Ovary (tissue), 9 donors: ENCODE measurements around the gene SORL1. TPM values are rescaled to one million over a fixed set of nuclear protein-coding genes. Genes with fewer than 3 reads are reported as not detected.

Experiments
- DNase-seq, 5 donors: peaks; one replicate each; pipeline ENCODE4 v3.0.0-alpha.2; 2019 to 2020
- H3K27ac ChIP-seq, 2 donors: fragments of 200-600 bp; one replicate each; pipeline versions ENCODE4 v1.5.1 to v1.8.0; 2019 to 2022
- H3K27me3 ChIP-seq: fragments of 200-600 bp; one replicate; pipeline ENCODE4 v1.8.0; 2022
- H3K36me3 ChIP-seq: fragments of 200-600 bp; sonication (generic); one replicate; pipeline ENCODE4 v1.5.1; 2019
- H3K4me1 ChIP-seq: one replicate; pipeline ENCODE4 v1.8.1; 2013; ENCODE audit warnings: mild to moderate bottlenecking, moderate library complexity; ENCODE audit not compliant: insufficient read depth
- H3K4me3 ChIP-seq: fragments of 200-600 bp; sonication (generic); one replicate; pipeline ENCODE4 v1.5.1; 2017
- H3K9me3 ChIP-seq, 2 donors: fragments of 200-600 bp in 1 of 2; sonication (generic) in 1 of 2; one replicate each; pipeline versions ENCODE4 v1.5.1 to v1.8.1; 2013 to 2019; ENCODE audit warnings: mild to moderate bottlenecking in 1 of 2, moderate library complexity in 1 of 2
- CTCF ChIP-seq, 3 donors: fragments of 450-650 bp in 2 of 3; fragments of 200-600 bp in 1 of 3; IDR thresholded peaks; one replicate each; pipeline versions ENCODE4 v1.5.1 to v1.8.0; 2016 to 2022; ENCODE audit warnings: antibody characterized with exemption in 3 of 3, mild to moderate bottlenecking in 1 of 3
- EP300 ChIP-seq: sonication (generic); formaldehyde crosslinking; IDR thresholded peaks from one replicate; pipeline ENCODE4 v1.6.1; 2017; ENCODE audit warnings: antibody characterized with exemption
- POLR2A ChIP-seq: fragments of 450-650 bp; IDR thresholded peaks from one replicate; pipeline ENCODE4 v1.6.1; 2017; ENCODE audit warnings: antibody characterized with exemption, mild to moderate bottlenecking, moderate library complexity
- WGBS, 3 donors: extraction: QIAGEN DNeasy Blood & Tissue Kit in 1 of 3; methylation state at CpG; one replicate each; pipeline versions ENCODE4 v1.1.5 to v1.1.7; 2013 to 2017; 5-methylcytosine and 5-hydroxymethylcytosine counted together
- intact Hi-C, 4 donors: fragments of 100-400 bp; cut with DNase I; formaldehyde crosslinking; loops; one replicate each; pipeline versions ENCODE4 v1.11.0 to v1.15.1; 2022 to 2023
- polyA plus RNA-seq, 2 donors: library from polyadenylated mRNA; stranded (reverse); fragments of 200-250 nt in 1 of 2; fragments of 350-450 nt in 1 of 2; fragmentation: Illumina TruSeq in 1 of 2; extraction: RNeasy Lipid Tissue Mini Kit (QIAGEN cat#74804) in 1 of 2; gene quantifications; one replicate each; pipeline ENCODE4 v1.2.3, GENCODE V29; 2013 to 2014
- total RNA-seq, 7 donors: library from RNA; depleted of rRNA in 2 of 7; stranded (reverse); fragments of >200 nt in 2 of 7; fragmentation: NEBNext Ultra II Directional in 3 of 7; extraction: Animal tissue kit (Norgen Biotek cat#: 25700) in 3 of 7; gene quantifications; one replicate each; pipeline versions ENCODE4 v1.1.0 to v1.2.4, GENCODE V29; 2016 to 2023
- donor health status: DM: no; HTN: no; CAD: no; lungs with moderate emphysema.
- donor health status: DM: no; HTN: no; CAD: no.
- donor health status: Bipolar disorder and iron deficiency.
- donor health status: DM: yes; HTN: yes; CAD: no.
- donor health status: DM: no; HTN: no; CAD: no.
- donor health status: DM: yes; HTN: yes; CAD: no.

SORL1 gene
- total and polyA plus RNA-seq, 9 donors: 2.9 to 64.5 (median 23.4) TPM

- 61 to 70% (median 65%) methylated on average over 8 of the region's 8 CpGs for WGBS, 3 donors
- Histone ChIP-seq H3K4me3 (no peak overlapping the region), H3K27me3 (no peaks in the 10 kb centered on the region), H3K36me3 (no peaks in the 10 kb centered on the region), H3K27ac (no peak overlapping the region), H3K9me3 (no peaks in the 10 kb centered on the region), H3K4me1 (peaks cover 10% of the 10 kb centered on the region)
- no peak for DNase-seq
- no peak for TF ChIP-seq POLR2A
- TF ChIP-seq EP300: no peak
- no peak for TF ChIP-seq CTCF (IDR thresholded peaks at IDR 0.05)
- intact Hi-C loops: no loop called here
Observed at GRCh38 chr11:121465709-121466062, 13.6 kb downstream of the SORL1 start.

- no peaks in the 10 kb centered on the region for H3K27me3 ChIP-seq
- TF ChIP-seq EP300 (no peak), CTCF (IDR thresholded peaks at IDR 0.05) (no peak), POLR2A (no peak)
- no peak overlapping the region for H3K4me3 ChIP-seq
- no peaks in the 10 kb centered on the region for H3K36me3 ChIP-seq
- peak; percentile 88 to 97 (median 93) for DNase-seq
- H3K9me3 ChIP-seq: no peaks in the 10 kb centered on the region
- WGBS, 3 donors: 12 to 13% (median 12%) methylated on average over 8 of the region's 8 CpGs
- intact Hi-C loops: no loop called here
- no peak overlapping the region for H3K27ac ChIP-seq
- peaks cover 10% of the 10 kb centered on the region for H3K4me1 ChIP-seq
Observed at GRCh38 chr11:121466063-121466794, 14.1 kb downstream of the SORL1 start.

- H3K27ac ChIP-seq: no peak overlapping the region
- peaks cover 10% of the 10 kb centered on the region for H3K4me1 ChIP-seq
- intact Hi-C loops: no loop called here
- no peak overlapping the region for H3K4me3 ChIP-seq
- DNase-seq: no peak
- H3K27me3 ChIP-seq: no peaks in the 10 kb centered on the region
- H3K36me3 ChIP-seq: no peaks in the 10 kb centered on the region
- 23 to 41% (median 41%) methylated on average over 2 of the region's 2 CpGs for WGBS, 3 donors
- TF ChIP-seq EP300 (no peak), POLR2A (no peak), CTCF (IDR thresholded peaks at IDR 0.05) (no peak)
- H3K9me3 ChIP-seq: no peaks in the 10 kb centered on the region
Observed at GRCh38 chr11:121467471-121467870, 15.4 kb downstream of the SORL1 start.

GRCh38 chr11:121467965-121468364 is 15.9 kb downstream of the SORL1 start:
- Histone ChIP-seq H3K9me3 (no peaks in the 10 kb centered on the region), H3K27ac (no peak overlapping the region), H3K4me3 (no peak overlapping the region), H3K36me3 (no peaks in the 10 kb centered on the region), H3K4me1 (peaks cover 10% of the 10 kb centered on the region), H3K27me3 (no peaks in the 10 kb centered on the region)
- no peak for TF ChIP-seq CTCF (IDR thresholded peaks at IDR 0.05)
- no peak for TF ChIP-seq POLR2A
- no peak for TF ChIP-seq EP300
- no peak for DNase-seq
- intact Hi-C loops: no loop called here
- WGBS, 3 donors: 38 to 44% (median 41%) methylated on average over 10 of the region's 10 CpGs
